TTC549 (cell line): ENCODE measurements around the gene SIRT1.
"Not testable (repeated sequence)": the region's sequence is repeated elsewhere in the genome, so short reads cannot be mapped to it uniquely, and the experiment has no call there.

Experiments used
- FAIRE-seq: peaks from 2 replicates; lab custom pipeline; 2012; peaks lifted over from hg19 to GRCh38; lab: Jason Lieb, UNC

Gene SIRT1

GRCh38 chr10:67877421-67877820 lies 7.0 kb upstream of the SIRT1 start:
- not testable (repeated sequence) for FAIRE-seq

GRCh38 chr10:67878133-67878532 lies 6.3 kb upstream of the SIRT1 start:
- no peak for FAIRE-seq

GRCh38 chr10:67883710-67884312 lies 645 bp upstream of the SIRT1 start:
- FAIRE-seq: no peak

GRCh38 chr10:67884842-67885670 lies 600 bp downstream of the SIRT1 start:
- FAIRE-seq: no peak

- FAIRE-seq: no peak
These were observed 9.2 kb downstream of the SIRT1 start for GRCh38 chr10:67893637-67894036.

GRCh38 chr10:67903581-67903980 lies 19.1 kb downstream of the SIRT1 start:
- FAIRE-seq: no peak

- FAIRE-seq: no peak
These were observed 28.0 kb downstream of the SIRT1 start for GRCh38 chr10:67912331-67912946.

- FAIRE-seq: no peak
These were observed 30.4 kb downstream of the SIRT1 start for GRCh38 chr10:67914777-67915340.

- FAIRE-seq: no peak
These were observed 32.7 kb downstream of the SIRT1 start for GRCh38 chr10:67917169-67917568.

GRCh38 chr10:67917679-67918078 lies 33.2 kb downstream of the SIRT1 start:
- FAIRE-seq: no peak

GRCh38 chr10:67921065-67921464 lies 36.6 kb downstream of the SIRT1 start:
- FAIRE-seq: no peak

- no peak for FAIRE-seq
These were observed 39.1 kb downstream of the SIRT1 start for GRCh38 chr10:67923551-67923950.

GRCh38 chr10:67924136-67924535 lies 39.7 kb downstream of the SIRT1 start:
- FAIRE-seq: no peak

- FAIRE-seq: no peak
These were observed 41.1 kb downstream of the SIRT1 start for GRCh38 chr10:67925449-67926005.

GRCh38 chr10:67926951-67927350 lies 42.5 kb downstream of the SIRT1 start:
- no peak for FAIRE-seq

- no peak for FAIRE-seq
These were observed 48.7 kb downstream of the SIRT1 start for GRCh38 chr10:67933199-67933598.

- FAIRE-seq: no peak
These were observed 49.9 kb downstream of the SIRT1 start for GRCh38 chr10:67934336-67934735.

- no peak for FAIRE-seq
These were observed 50.8 kb downstream of the SIRT1 start for GRCh38 chr10:67935223-67935622.

GRCh38 chr10:67936416-67936815 lies 52.0 kb downstream of the SIRT1 start:
- no peak for FAIRE-seq

GRCh38 chr10:67943917-67944316 lies 59.5 kb downstream of the SIRT1 start:
- FAIRE-seq: no peak

GRCh38 chr10:67955614-67956013 lies 71.2 kb downstream of the SIRT1 start:
- FAIRE-seq: no peak

GRCh38 chr10:67959839-67960476 lies 75.5 kb downstream of the SIRT1 start:
- FAIRE-seq: no peak
